B cell (primary cell): ENCODE data around the gene CYP3A4. TPM values are rescaled to one million over a fixed set of nuclear protein-coding genes. Genes with fewer than 3 reads are reported as not detected.
"Not testable (repeated sequence)": the region's sequence is repeated elsewhere in the genome, so short reads cannot be mapped to it uniquely, and the experiment has no call there.

ENCODE experiments used
- ATAC-seq: fragments of 200-7000 bp; cut with Tn5 transposase; one replicate; pipeline ENCODE4 v1.10.0; 2021; ENCODE audit warnings: low read depth, mild to moderate bottlenecking, moderate number of reproducible peaks, moderate library complexity
- CTCF ChIA-PET: fragments of 350-600 bp; sonication (Branson Sonifier 250); formaldehyde crosslinking; loops from one replicate; lab custom pipeline; 2021; ENCODE audit warnings: antibody characterized with exemption, inconsistent platforms; lab: Charles Lee
- POLR2A ChIA-PET: fragments of 350-600 bp; sonication (Branson Sonifier 250); formaldehyde crosslinking; loops from one replicate; lab custom pipeline; 2021; ENCODE audit warnings: antibody characterized with exemption; lab: Charles Lee
- DNase-seq: peaks from one replicate; pipeline ENCODE4 v3.0.0; 2013
- H2AFZ ChIP-seq: 2 replicates; pipeline ENCODE4 v1.6.1; 2012; ENCODE audit warnings: mild to moderate bottlenecking, low read depth, low read length; ENCODE audit not compliant: insufficient read depth, poor library complexity, severe bottlenecking
- H3K27ac ChIP-seq, 2 donors: 1 replicate in 1 of 2; 2 replicates in 1 of 2; pipeline ENCODE4 v1.5.1; 2012 to 2013; ENCODE audit warnings: low read length in 2 of 2, mild to moderate bottlenecking in 2 of 2, moderate library complexity in 1 of 2
- H3K27me3 ChIP-seq, 4 experiments: fragments of 200-600 bp in 1 of 4; sonication (generic) in 1 of 4; replicated peaks in 1 of 4; 1 replicate in 2 of 4; 2 replicates in 2 of 4; pipeline versions ENCODE4 v1.6.1 to v1.7.0; 2013 to 2016; ENCODE audit warnings: low read length in 3 of 4, mild to moderate bottlenecking in 2 of 4, mixed read lengths in 1 of 4, moderate library complexity in 1 of 4; ENCODE audit not compliant: insufficient read depth in 4 of 4, control insufficient read depth in 3 of 4; ENCODE audit errors: control extremely low read depth in 1 of 4
- H3K36me3 ChIP-seq, 2 experiments: replicated peaks in 1 of 2; 1 replicate in 1 of 2; 2 replicates in 1 of 2; pipeline versions ENCODE4 v1.6.1 to v1.7.1; 2013; ENCODE audit warnings: low read length in 1 of 2; ENCODE audit not compliant: insufficient read depth in 2 of 2, control insufficient read depth in 1 of 2; ENCODE audit errors: control extremely low read depth in 1 of 2, extremely low read depth in 1 of 2
- H3K4me1 ChIP-seq, 2 donors: fragments of 200-600 bp in 1 of 2; sonication (generic) in 1 of 2; 1 replicate in 1 of 2; 2 replicates in 1 of 2; pipeline versions ENCODE4 v1.5.1 to v1.6.1; 2013 to 2017; ENCODE audit warnings: low read length in 2 of 2; ENCODE audit not compliant: control insufficient read depth in 2 of 2, insufficient read depth in 2 of 2
- H3K4me2 ChIP-seq: replicated peaks from 2 replicates; pipeline ENCODE3; 2012; ENCODE audit warnings: mild to moderate bottlenecking, low read depth, low read length; ENCODE audit not compliant: poor library complexity, severe bottlenecking
- H3K4me3 ChIP-seq, 5 experiments: fragments of 200-600 bp in 1 of 5; sonication (generic) in 1 of 5; 1 replicate in 3 of 5; 2 replicates in 2 of 5; pipeline versions ENCODE4 v1.5.1 to v1.7.0; 2011 to 2016; ENCODE audit warnings: low read length in 4 of 5, mild to moderate bottlenecking in 4 of 5, low read depth in 2 of 5, control low read depth in 1 of 5, moderate library complexity in 1 of 5; ENCODE audit not compliant: insufficient read depth in 1 of 5; ENCODE audit errors: control extremely low read depth in 1 of 5, extremely low read depth in 1 of 5
- H3K79me2 ChIP-seq: fragments of 200-600 bp; sonication (generic); one replicate; pipeline ENCODE4 v1.6.0; 2016; ENCODE audit warnings: low read length; ENCODE audit not compliant: control insufficient read depth, insufficient read depth
- H3K9ac ChIP-seq: fragments of 200-600 bp; sonication (generic); 2 replicates; pipeline ENCODE4 v1.6.1; 2017; ENCODE audit warnings: mild to moderate bottlenecking, low read length, moderate library complexity
- H3K9me3 ChIP-seq, 3 donors: one replicate each; pipeline versions ENCODE4 v1.6.1 to v1.7.1; 2013; ENCODE audit warnings: low read length in 2 of 3; ENCODE audit not compliant: control insufficient read depth in 2 of 3, insufficient read depth in 1 of 3; ENCODE audit errors: control extremely low read depth in 1 of 3
- H4K20me1 ChIP-seq: 2 replicates; pipeline ENCODE4 v1.6.0; 2012; ENCODE audit warnings: mild to moderate bottlenecking, low read length; ENCODE audit not compliant: insufficient read depth, control insufficient read depth, poor library complexity, severe bottlenecking
- H3K27ac Mint-ChIP-seq: one replicate; pipeline ENCODE4 v1.8.0; 2021; ENCODE audit warnings: mixed read lengths
- H3K27me3 Mint-ChIP-seq: one replicate; pipeline ENCODE4 v1.8.0; 2021; ENCODE audit warnings: mixed read lengths
- H3K4me1 Mint-ChIP-seq: one replicate; pipeline ENCODE4 v1.8.0; 2021; ENCODE audit warnings: mixed read lengths
- H3K4me3 Mint-ChIP-seq: one replicate; pipeline ENCODE4 v1.8.0; 2021; ENCODE audit warnings: mixed read lengths
- H3K9me3 Mint-ChIP-seq: one replicate; pipeline ENCODE4 v1.8.0; 2022; ENCODE audit warnings: mixed read lengths; ENCODE audit not compliant: insufficient read depth
- WGBS: methylation state at CpG from one replicate; pipeline ENCODE4 v1.1.5; 2013; ENCODE audit warnings: missing lambda C conversion rate; ENCODE audit not compliant: insufficient coverage; 5-methylcytosine and 5-hydroxymethylcytosine counted together
- intact Hi-C: fragments of 100-400 bp; cut with micrococcal nuclease; formaldehyde crosslinking; loops from one replicate; pipeline ENCODE4 v1.10.0; 2022
- polyA plus RNA-seq: library from polyadenylated mRNA; depleted of rRNA; stranded (reverse); fragments of >200 nt; gene quantifications from 2 replicates; pipeline ENCODE4 v1.2.3, GENCODE V29; 2012
- total RNA-seq, 2 donors: library from RNA; stranded (reverse); fragments of 120-200 nt in 1 of 2; gene quantifications; 1 replicate in 1 of 2; 2 replicates in 1 of 2; pipeline versions ENCODE4 v1.2.3 to v1.2.4, GENCODE V29; 2013 to 2022
- TF ChIP-seq, protein P1 (sequence below): fragments of 200-600 bp; IDR thresholded peaks from one replicate; pipeline ENCODE4 v1.8.0; 2022; ENCODE audit warnings: antibody characterized with exemption, mild to moderate bottlenecking

CYP3A4 gene
- total and polyA plus RNA-seq, 2 donors (not counting 1 experiment from before 2014, with no cell fraction given) = not detected

DNA sequence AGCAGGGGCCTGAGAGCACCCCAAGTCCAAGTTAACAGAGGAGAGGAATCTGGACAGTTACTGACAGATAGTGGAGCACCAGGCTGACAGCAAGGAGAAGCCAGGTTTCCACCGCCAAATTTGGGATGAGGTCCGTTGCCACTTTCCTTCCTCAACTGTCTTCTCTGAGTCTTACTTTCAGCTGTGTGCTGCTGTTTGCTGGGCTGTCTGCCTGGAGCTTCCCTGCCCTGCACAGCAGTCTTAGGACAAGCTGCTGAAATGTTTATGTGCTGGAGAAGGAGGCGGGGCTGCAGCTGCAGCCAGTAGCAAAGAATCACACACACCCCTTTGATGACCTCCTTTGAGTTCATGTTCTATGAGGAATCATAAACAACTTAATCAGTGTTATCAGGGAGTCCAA is 31.6 kb downstream of the CYP3A4 start:
- no peaks in the 10 kb centered on the region for H4K20me1 ChIP-seq
- ChIA-PET POLR2A (no interaction called here), CTCF (no interaction called here)
- peaks cover 0 to 23% (median 1%) of the 10 kb centered on the region in 4 experiments for H3K27me3 ChIP-seq
- intact Hi-C loops = no loop called here
- no peak overlapping the region for H3K9ac ChIP-seq
- no peak overlapping the region for H3K4me3 ChIP-seq
- H3K4me2 ChIP-seq = no peak overlapping the region
- Mint-ChIP-seq H3K4me3 (no peak overlapping the region), H3K27me3 (peaks cover 42% of the 10 kb centered on the region), H3K27ac (no peak overlapping the region), H3K4me1 (no peaks in the 10 kb centered on the region), H3K9me3 (peaks cover 2% of the 10 kb centered on the region)
- DNase-seq (no peak), ATAC-seq (no peak)
- H3K27ac ChIP-seq = no peak overlapping the region
- H3K79me2 ChIP-seq = no peaks in the 10 kb centered on the region
- H3K36me3 ChIP-seq = no peaks in the 10 kb centered on the region
- H2AFZ ChIP-seq = no peak overlapping the region
- H3K9me3 ChIP-seq = no peaks in the 10 kb centered on the region
- TF ChIP-seq, protein P1, sequence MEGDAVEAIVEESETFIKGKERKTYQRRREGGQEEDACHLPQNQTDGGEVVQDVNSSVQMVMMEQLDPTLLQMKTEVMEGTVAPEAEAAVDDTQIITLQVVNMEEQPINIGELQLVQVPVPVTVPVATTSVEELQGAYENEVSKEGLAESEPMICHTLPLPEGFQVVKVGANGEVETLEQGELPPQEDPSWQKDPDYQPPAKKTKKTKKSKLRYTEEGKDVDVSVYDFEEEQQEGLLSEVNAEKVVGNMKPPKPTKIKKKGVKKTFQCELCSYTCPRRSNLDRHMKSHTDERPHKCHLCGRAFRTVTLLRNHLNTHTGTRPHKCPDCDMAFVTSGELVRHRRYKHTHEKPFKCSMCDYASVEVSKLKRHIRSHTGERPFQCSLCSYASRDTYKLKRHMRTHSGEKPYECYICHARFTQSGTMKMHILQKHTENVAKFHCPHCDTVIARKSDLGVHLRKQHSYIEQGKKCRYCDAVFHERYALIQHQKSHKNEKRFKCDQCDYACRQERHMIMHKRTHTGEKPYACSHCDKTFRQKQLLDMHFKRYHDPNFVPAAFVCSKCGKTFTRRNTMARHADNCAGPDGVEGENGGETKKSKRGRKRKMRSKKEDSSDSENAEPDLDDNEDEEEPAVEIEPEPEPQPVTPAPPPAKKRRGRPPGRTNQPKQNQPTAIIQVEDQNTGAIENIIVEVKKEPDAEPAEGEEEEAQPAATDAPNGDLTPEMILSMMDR = no peak
- no peaks in the 10 kb centered on the region for H3K4me1 ChIP-seq
- WGBS = 81% methylated on average over 2 of the region's 3 CpGs

DNA sequence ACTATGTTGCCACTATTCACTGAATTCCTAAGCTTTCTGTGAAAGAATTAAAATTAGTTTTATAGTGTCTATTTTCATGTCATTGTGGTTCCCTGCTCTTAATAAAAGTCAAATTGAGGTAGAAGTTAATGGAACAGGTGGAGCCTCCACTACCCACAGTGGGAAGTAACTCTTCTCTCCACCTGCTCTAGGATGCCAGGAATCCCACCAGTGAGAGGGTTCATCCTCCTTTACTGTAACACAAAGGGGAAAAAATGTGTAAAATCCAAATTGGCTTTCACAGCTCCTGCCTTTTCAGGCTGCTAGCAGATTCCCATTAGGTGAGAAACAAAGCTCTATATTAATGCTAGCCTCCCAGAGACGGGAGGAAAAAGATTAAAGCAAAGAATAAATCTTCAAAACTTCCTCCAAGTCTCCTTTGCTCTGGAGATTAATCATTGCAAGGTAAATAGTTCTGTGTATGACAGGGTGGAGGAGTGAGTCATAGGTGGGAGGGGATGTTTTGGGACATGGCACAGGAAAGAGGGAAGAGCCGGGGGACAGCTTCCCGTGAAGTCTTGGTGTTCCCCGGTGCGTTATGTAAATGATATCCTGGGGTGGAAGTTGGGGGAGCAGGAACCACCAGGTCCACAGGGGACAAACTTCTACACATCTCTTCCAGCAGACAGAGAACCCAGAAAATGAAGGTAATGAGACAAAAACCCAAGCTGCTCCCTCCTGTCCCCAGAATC is 32.5 kb downstream of the CYP3A4 start:
- CTCF ChIA-PET, intact Hi-C loops, ATAC-seq: not testable (repeated sequence)

More for the DNA sequence above, 32.5 kb downstream of the CYP3A4 start:
- H4K20me1 ChIP-seq, H3K9ac ChIP-seq, H2AFZ ChIP-seq, POLR2A ChIA-PET, H3K27ac ChIP-seq, H3K9me3 ChIP-seq, H3K36me3 ChIP-seq, H3K4me1 Mint-ChIP-seq, H3K79me2 ChIP-seq, H3K4me3 Mint-ChIP-seq, H3K4me2 ChIP-seq, H3K27ac Mint-ChIP-seq, H3K4me1 ChIP-seq, H3K9me3 Mint-ChIP-seq, H3K4me3 ChIP-seq, DNase-seq: not testable (repeated sequence)
- peaks cover 36% of the 10 kb centered on the region for H3K27me3 Mint-ChIP-seq
- no CpG with 5 or more reads among the region's 5 CpGs for WGBS
- H3K27me3 ChIP-seq = peaks cover 0 to 23% (median 1%) of the 10 kb centered on the region in 4 experiments
